Mucosa of stomach (tissue), 1 donor: Measurements from ENCODE around the gene SIGLEC8.
"Not testable (repeated sequence)": the region's sequence is repeated elsewhere in the genome, so short reads cannot be mapped to it uniquely, and the experiment has no call there.

Experiments used
- H3K27me3 ChIP-seq: one replicate; pipeline ENCODE4 v1.7.0; 2013; ENCODE audit warnings: mild to moderate bottlenecking, low read length; ENCODE audit not compliant: control insufficient read depth, insufficient read depth
- H3K36me3 ChIP-seq: one replicate; pipeline ENCODE4 v1.7.0; 2013; ENCODE audit warnings: low read length; ENCODE audit not compliant: control insufficient read depth, insufficient read depth
- H3K4me1 ChIP-seq: one replicate; pipeline ENCODE4 v1.7.0; 2013; ENCODE audit warnings: mild to moderate bottlenecking, low read length; ENCODE audit not compliant: control insufficient read depth, insufficient read depth
- H3K4me3 ChIP-seq: one replicate; pipeline ENCODE4 v1.7.0; 2013; ENCODE audit warnings: low read length
- H3K9ac ChIP-seq: one replicate; pipeline ENCODE4 v1.7.0; 2013; ENCODE audit warnings: mild to moderate bottlenecking, low read length, moderate library complexity
- H3K9me3 ChIP-seq: one replicate; pipeline ENCODE4 v1.7.0; 2013; ENCODE audit warnings: mild to moderate bottlenecking, low read length, moderate library complexity; ENCODE audit not compliant: control insufficient read depth
- donor health status: Pancreatic carcinoma.

The SIGLEC8 gene

DNA sequence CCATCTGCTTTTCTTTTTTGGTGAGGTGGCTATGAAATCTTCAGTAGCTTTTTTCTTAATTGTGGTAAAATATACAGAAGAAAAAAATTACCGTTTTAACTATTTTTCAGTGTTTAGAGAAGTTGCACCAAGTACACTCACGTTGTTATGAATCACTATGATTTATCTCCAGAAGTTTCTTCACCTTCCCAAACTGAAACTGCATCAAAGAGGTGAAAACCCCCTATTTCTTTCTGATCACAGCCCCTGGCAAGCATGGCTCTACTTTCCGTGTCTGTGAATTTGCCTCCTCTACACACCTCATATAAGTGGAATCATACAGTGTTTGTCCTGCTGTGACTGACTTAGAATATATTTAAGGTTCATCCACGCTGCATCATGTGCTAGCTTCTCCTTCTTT, 25.2 kb downstream of the SIGLEC8 start:
- H3K4me1 ChIP-seq, result no peaks in the 10 kb centered on the region
- no peaks in the 10 kb centered on the region for H3K9me3 ChIP-seq
- no peak overlapping the region for H3K9ac ChIP-seq
- H3K27me3 ChIP-seq, result no peaks in the 10 kb centered on the region
- H3K4me3 ChIP-seq, result no peak overlapping the region
- H3K36me3 ChIP-seq, result no peaks in the 10 kb centered on the region

DNA sequence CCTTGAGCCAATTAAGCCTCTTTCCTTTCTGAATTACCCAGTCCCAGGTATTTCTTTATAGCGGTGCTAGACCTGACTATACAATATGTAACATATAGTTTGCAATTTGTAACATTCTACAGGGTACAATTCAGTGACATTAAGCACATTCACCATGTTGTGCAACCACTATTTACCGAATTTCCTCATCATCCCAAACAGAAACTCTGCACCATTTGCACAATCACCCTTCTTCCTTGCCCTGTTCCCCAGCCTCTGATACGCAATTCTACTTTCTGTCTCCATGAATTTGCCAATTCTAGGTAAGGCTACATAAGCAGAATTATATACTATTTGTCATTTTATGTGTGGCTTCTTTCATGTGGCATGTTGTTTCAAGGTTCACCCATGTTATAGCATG, 27.1 kb downstream of the SIGLEC8 start:
- Histone ChIP-seq H3K9me3 (no peaks in the 10 kb centered on the region), H3K4me1 (no peaks in the 10 kb centered on the region), H3K4me3 (no peak overlapping the region), H3K36me3 (no peaks in the 10 kb centered on the region), H3K9ac (no peak overlapping the region), H3K27me3 (peaks cover 2% of the 10 kb centered on the region)

DNA sequence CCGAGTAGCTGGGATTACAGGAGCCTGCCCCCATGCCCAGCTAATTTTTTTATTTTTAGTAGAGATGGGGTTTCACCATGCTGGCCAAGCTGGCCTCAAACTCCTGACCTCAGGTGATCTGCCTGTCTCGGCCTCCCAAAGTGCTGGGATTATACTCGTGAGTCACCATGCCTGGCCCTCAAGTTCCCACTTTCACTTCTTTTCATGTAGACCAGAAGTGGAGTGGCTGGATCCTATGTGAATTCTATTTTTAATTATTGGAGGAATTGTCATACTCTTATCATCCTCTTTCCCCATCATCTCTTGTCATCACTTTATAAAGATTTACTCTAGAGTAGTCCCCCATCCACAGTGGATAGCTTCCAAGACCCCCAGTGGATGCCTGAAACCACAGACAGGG, 28.0 kb downstream of the SIGLEC8 start:
- H3K27me3 ChIP-seq, result peaks cover 7% of the 10 kb centered on the region
- H3K9ac ChIP-seq, result no peak overlapping the region
- no peaks in the 10 kb centered on the region for H3K9me3 ChIP-seq
- H3K36me3 ChIP-seq, result no peaks in the 10 kb centered on the region
- H3K4me1 ChIP-seq, result no peaks in the 10 kb centered on the region
- no peak overlapping the region for H3K4me3 ChIP-seq

DNA sequence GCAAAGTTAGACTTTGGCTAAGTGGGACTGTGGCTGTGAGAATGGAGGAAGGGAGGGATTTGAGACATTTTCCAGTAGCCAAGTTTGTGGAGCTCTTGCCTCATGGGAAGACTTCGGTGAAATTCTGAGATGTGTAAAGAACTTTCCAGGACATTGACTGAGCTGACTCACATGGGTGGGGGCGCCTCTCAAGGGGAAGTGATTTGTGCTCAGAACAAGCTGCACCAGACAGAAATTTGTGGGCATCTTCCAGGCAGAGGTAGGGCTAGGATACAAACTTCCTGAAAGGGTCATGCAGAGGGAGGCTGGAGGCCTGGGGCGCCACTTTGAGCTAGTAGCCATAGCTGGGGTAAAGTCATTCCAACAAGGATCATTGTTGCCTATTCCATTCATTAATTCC, 31.1 kb downstream of the SIGLEC8 start:
- Histone ChIP-seq H3K36me3 (no peaks in the 10 kb centered on the region), H3K4me1 (no peaks in the 10 kb centered on the region), H3K4me3 (no peak overlapping the region), H3K9ac (no peak overlapping the region), H3K9me3 (no peaks in the 10 kb centered on the region), H3K27me3 (peaks cover 7% of the 10 kb centered on the region)

DNA sequence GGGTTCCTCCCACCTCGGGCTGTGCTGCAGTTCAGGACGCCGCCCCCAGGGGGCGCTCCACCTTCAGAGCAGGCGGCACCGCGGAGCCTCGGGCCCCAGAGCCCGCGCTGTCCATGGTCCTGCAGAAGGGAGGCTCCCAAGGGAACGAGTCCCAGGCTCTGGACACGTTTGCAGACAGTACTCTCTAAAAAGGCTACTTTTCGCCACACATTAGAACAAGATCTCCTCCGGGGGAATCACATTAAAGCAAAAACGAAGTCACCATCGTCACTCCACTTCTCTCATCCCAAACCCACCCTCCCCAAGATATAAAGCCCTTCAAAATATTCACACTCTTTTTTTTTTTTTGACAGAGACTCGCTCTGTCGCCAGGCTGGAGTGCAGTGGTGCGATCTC, 36.2 kb downstream of the SIGLEC8 start:
- H3K9ac ChIP-seq, result no peak overlapping the region
- peaks cover 9% of the 10 kb centered on the region for H3K27me3 ChIP-seq
- no peak overlapping the region for H3K4me3 ChIP-seq
- no peaks in the 10 kb centered on the region for H3K4me1 ChIP-seq
- H3K9me3 ChIP-seq, result no peaks in the 10 kb centered on the region
- H3K36me3 ChIP-seq, result no peaks in the 10 kb centered on the region

DNA sequence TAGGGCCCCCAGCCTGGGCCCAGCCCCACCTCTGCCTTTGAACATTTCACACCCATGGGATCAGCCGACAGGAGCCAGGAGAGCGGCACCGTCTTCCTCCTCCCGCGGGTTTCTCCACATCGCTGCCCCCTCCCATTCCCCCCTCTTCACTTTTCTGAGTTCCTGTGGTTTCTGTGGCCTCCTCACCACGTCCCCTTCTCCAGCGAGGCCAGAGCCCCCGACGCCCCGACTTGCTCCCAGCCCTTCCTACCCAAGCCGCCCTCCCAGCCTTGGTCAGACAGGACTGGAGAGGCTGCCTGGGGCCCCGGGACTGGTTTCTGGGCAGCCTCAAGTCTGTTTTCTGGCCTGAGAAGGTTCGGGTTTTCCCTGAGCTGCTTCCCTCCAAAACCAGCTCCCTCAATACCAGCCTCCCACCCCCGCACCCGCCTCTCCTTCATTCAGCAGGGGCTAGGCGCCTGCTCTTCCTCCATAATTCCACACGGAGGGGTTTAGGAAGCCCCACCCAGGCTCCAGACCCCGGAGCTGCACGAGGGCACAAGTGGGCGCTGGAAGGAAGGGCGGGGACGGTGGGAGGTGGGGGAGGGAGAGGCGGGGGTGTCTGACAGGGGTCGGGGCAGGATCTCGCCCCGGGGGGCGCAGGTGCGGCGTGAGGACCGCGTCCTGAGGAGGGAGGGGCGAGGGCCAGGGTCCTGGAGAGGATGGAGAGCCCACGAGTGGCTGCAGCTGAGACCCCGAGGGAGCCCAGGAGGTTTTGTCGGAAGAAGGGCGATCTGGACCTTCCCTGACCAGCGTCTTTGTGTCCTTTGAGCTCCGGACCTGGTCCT, 36.8 kb downstream of the SIGLEC8 start:
- Histone ChIP-seq H3K27me3 (peaks cover 9% of the 10 kb centered on the region), H3K4me1 (no peaks in the 10 kb centered on the region), H3K36me3 (no peaks in the 10 kb centered on the region), H3K4me3 (no peak overlapping the region), H3K9me3 (no peaks in the 10 kb centered on the region), H3K9ac (no peak overlapping the region)

DNA sequence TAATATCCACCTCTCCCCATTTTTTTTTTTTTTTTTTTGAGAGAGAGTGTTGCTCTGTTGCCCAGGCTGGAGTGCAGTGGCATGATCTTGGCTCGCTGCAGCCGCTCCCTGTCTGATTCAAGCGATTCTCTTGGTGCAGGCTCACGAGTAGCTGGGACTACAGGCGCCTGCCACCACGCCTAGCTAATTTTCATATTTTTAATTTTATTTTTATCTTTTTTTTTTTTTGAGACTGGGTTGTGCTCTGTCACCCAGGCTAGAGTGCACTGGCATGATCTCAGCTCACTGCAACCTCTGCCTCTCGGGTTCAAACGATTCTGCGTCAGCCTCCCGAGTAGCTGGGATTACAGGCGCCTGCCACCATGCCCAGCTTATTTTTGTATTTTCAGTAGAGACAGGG, 37.7 kb downstream of the SIGLEC8 start:
- not testable (repeated sequence) for H3K9ac ChIP-seq, H3K9me3 ChIP-seq, H3K4me1 ChIP-seq, H3K4me3 ChIP-seq, H3K36me3 ChIP-seq, H3K27me3 ChIP-seq

DNA sequence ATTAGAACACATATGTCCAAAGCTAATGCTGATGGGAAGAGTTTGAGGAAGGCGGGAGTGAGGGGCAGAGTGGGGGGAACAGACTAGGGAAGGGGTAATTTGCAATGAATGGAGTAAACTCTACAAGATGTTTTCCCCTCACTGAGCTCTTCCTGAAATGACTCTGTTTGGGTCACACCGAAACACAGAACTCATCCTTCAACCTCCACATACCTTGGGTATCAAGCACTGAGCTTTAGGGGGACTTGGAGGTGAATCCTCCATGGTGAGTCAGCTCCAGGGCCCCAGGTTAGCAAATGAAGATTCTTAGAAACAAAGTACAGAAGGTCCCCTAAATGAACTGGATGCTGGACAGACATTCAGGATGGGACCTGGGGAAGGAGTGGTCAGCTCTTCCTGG, 39.5 kb downstream of the SIGLEC8 start:
- H3K27me3 ChIP-seq, result peaks cover 2% of the 10 kb centered on the region

DNA sequence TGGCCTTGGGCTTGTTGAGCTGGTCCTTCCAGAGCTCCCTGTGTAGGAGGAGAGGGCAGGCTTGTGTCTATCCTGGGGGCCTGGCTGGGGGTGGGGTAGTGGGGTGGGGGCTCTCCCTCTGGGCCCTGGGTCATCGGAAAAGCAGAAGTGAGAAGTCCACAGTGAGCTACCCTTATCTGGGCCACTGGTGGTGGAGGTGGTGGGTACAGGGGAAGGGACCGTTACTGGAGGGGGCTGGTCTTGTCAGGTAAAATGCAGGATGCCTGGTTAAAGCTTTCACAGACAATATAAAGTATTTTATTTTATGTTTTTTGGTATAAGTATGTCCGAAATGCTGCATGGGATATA, 40.5 kb downstream of the SIGLEC8 start:
- peaks cover 2% of the 10 kb centered on the region for H3K27me3 ChIP-seq
- H3K4me3 ChIP-seq, result no peak overlapping the region

More for the DNA sequence above, 39.5 kb downstream of the SIGLEC8 start:
- Histone ChIP-seq H3K4me3 (no peak overlapping the region), H3K9me3 (no peaks in the 10 kb centered on the region), H3K9ac (no peak overlapping the region), H3K4me1 (no peaks in the 10 kb centered on the region), H3K36me3 (no peaks in the 10 kb centered on the region)

DNA sequence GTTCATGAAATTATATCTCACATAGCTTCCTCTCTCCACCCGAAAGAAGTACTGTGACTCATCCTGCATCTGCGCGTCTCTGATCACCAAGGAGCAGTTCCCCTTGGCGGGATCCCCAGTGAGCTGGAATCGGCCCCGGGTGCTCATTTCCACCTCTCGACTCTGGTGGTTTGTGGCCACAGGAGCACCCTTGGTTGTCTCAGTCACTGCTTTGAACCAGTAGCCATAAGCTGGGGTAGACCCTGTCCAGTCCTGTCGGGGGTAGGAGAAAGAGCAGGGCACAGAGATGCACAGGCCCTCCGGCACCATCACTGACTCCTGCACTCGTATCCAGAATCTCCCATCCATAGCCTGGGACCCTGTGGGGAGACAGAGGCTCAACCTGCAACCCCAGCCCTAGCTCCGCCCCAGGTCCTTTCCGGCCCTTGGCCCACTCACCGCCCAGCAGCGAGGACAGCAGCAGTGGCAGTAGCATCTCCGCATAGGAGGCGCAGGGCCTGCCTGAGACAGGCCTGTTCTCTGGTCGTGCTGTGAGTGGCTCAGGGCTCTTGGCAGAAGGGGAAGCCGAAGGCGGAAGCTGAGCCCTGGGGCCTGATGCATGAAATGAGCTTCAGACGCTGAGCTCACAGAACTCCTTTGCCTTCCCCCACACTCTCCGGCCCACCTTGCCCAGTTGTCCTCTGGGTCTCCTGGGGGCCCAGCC, 41.0 kb downstream of the SIGLEC8 start, which contains the start of gene SIGLEC10:
Gene SIGLEC10 (minus strand): TSS at position 536 of the 703 bp plus-strand sequence. CDS start 61 bp downstream, at position 475.
- no peak within 1 kb of the TSS for H3K4me3 ChIP-seq
- H3K4me1 ChIP-seq, result no peaks in the 10 kb centered on the region
- no peak within 1 kb of the TSS for H3K9ac ChIP-seq
- H3K36me3 ChIP-seq, result no peaks in the 10 kb centered on the region
- no peaks in the 10 kb centered on the region for H3K9me3 ChIP-seq
- peaks cover 2% of the 10 kb centered on the region for H3K27me3 ChIP-seq

More for the DNA sequence above, 40.5 kb downstream of the SIGLEC8 start:
- Histone ChIP-seq H3K4me1 (no peaks in the 10 kb centered on the region), H3K9ac (no peak overlapping the region), H3K36me3 (no peaks in the 10 kb centered on the region), H3K9me3 (no peaks in the 10 kb centered on the region)

DNA sequence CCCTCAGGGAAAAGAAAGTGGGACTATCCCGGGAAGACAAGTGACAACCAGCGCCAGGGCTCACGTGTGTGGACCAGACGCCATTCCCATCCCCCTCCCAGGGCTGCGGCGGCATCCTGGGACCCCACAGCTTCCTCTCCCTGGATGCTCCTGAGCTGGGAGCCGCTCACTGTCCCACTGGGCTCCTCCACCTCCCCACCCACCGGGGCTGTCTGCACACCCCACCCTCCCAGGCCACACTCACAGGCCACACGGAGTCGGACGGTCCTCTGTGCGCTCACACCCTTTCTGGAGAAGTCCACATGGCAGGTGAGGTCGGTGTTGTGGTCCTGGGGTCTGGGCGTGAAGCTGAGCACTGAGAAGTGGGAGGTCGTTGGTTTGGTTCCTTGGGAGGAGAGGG, 41.8 kb downstream of the SIGLEC8 start:
- not testable (repeated sequence) for H3K9ac ChIP-seq, H3K4me1 ChIP-seq, H3K36me3 ChIP-seq, H3K4me3 ChIP-seq, H3K27me3 ChIP-seq, H3K9me3 ChIP-seq

DNA sequence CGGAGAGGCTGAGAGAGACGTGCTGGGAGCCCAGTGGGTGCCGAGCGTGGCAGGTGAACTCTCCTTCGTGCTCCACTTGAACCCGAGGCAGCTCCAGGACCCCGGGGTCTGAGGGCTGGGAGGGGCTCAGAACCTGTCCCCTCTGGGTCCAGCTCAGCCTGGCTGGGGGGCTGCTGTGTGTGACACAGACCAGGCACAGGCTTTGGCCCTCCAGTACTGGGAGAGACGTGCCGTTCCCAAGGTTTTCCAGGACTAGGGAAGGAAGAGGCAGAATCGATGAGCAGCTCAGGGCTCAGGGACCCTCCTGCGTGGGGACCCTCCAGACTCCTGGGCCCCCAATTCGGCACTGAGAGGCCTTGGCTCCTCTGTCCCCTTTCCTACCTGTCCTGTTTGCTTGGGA, 43.1 kb downstream of the SIGLEC8 start:
- H3K9ac ChIP-seq, result no peak overlapping the region
- no peak overlapping the region for H3K4me3 ChIP-seq
- H3K9me3 ChIP-seq, result no peaks in the 10 kb centered on the region
- H3K36me3 ChIP-seq, result no peaks in the 10 kb centered on the region
- peaks cover 2% of the 10 kb centered on the region for H3K27me3 ChIP-seq
- no peaks in the 10 kb centered on the region for H3K4me1 ChIP-seq
